Heart right ventricle (tissue), 16 donors: ENCODE data around the gene TST. TPM values are rescaled to one million over a fixed set of nuclear protein-coding genes. Genes with fewer than 3 reads are reported as not detected.

ENCODE experiments used
- ATAC-seq, 8 donors: fragments of 200-7000 bp; cut with Tn5 transposase; one replicate each; pipeline ENCODE4 v1.9.1; 2020; ENCODE audit warnings: mild to moderate bottlenecking in 8 of 8, moderate library complexity in 8 of 8, moderate number of reproducible peaks in 1 of 8
- DNase-seq, 2 donors: peaks; one replicate each; pipeline ENCODE4 v3.0.0-alpha.2; 2020
- H3K27ac ChIP-seq, 10 donors: fragments of 200-600 bp; sonication (generic) in 2 of 10; one replicate each; pipeline versions ENCODE4 v1.5.0 to v1.8.0; 2020 to 2022; ENCODE audit warnings: mild to moderate bottlenecking in 3 of 10
- H3K27me3 ChIP-seq, 7 donors: fragments of 200-600 bp; one replicate each; pipeline ENCODE4 v1.8.0; 2021 to 2022; ENCODE audit warnings: mild to moderate bottlenecking in 2 of 7
- H3K36me3 ChIP-seq, 9 donors: fragments of 200-600 bp; sonication (generic) in 1 of 9; one replicate each; pipeline versions ENCODE4 v1.5.0 to v1.8.0; 2020 to 2022; ENCODE audit warnings: mild to moderate bottlenecking in 2 of 9
- H3K4me1 ChIP-seq, 9 donors: fragments of 200-600 bp; sonication (generic) in 1 of 9; one replicate each; pipeline versions ENCODE4 v1.5.0 to v1.8.0; 2020 to 2022; ENCODE audit warnings: mild to moderate bottlenecking in 4 of 9
- H3K4me3 ChIP-seq, 10 donors: fragments of 200-600 bp; sonication (generic) in 2 of 10; one replicate each; pipeline versions ENCODE4 v1.5.0 to v1.8.0; 2020 to 2022; ENCODE audit warnings: mild to moderate bottlenecking in 7 of 10, moderate library complexity in 2 of 10
- H3K9me3 ChIP-seq, 11 donors: fragments of 200-600 bp in 10 of 11; sonication (generic) in 2 of 11; one replicate each; pipeline versions ENCODE4 v1.5.0 to v1.8.0; 2013 to 2022; ENCODE audit warnings: mild to moderate bottlenecking in 2 of 11, control low read depth in 1 of 11, moderate library complexity in 1 of 11
- CTCF ChIP-seq, 9 donors: fragments of 200-600 bp; sonication (generic) in 2 of 9; IDR thresholded peaks; one replicate each; pipeline versions ENCODE4 v1.5.0 to v1.8.0; 2021 to 2022; ENCODE audit warnings: antibody characterized with exemption in 9 of 9, mild to moderate bottlenecking in 5 of 9, moderate library complexity in 1 of 9
- WGBS, 2 donors: extraction: QIAGEN DNeasy Blood & Tissue Kit; methylation state at CpG; one replicate each; pipeline ENCODE4 v1.1.7; 2013; ENCODE audit warnings: inconsistent platforms in 1 of 2; 5-methylcytosine and 5-hydroxymethylcytosine counted together
- intact Hi-C, 10 donors: fragments of 100-400 bp; cut with DNase I; formaldehyde crosslinking; loops; one replicate each; pipeline versions ENCODE4 v1.11.1 to v1.14.2; 2022
- polyA plus RNA-seq, 2 donors: library from polyadenylated mRNA; stranded (reverse); fragments of 200-250 nt; gene quantifications; one replicate each; pipeline ENCODE4 v1.2.3, GENCODE V29; 2013
- total RNA-seq, 10 donors: library from RNA; stranded (reverse); fragmentation: NEBNext Ultra II Directional in 3 of 10; extraction: Animal tissue kit (Norgen Biotek cat#: 25700) in 3 of 10; gene quantifications; one replicate each; pipeline versions ENCODE4 v1.2.1 to v1.2.4, GENCODE V29; 2021 to 2023
- donor health status: Arrhythmogenic right ventricular cardiomyopathy.
- donor health status: ischemic (EF 13 %, LVEDD 7.1; RV severe dilation, severe dysfunction).
- donor health status: healthy with polysubstance abuse.
- donor health status: DM: no; HTN: yes; CAD: no.
- donor health status: DM: no; HTN: no; CAD: no.
- donor health status: ischemic (EF 25% LVEDD 6.9; RV normal size, moderate dysfunction).
- donor health status: ischemic (EF 25% LVEDD 5.7; RV mildly dilated, moderate dysfunction).
- donor health status: healthy.
- donor health status: DM: yes; HTN: yes; CAD: no.
- donor health status: Ischemic cardiomyopathy.
- donor health status: ischemic (EF 35%, LVEDD 5.7; RV mildly dilated, moderate dysfunction).
- donor health status: nonischemic (EF 11% LVEDD 7.7; RV severe dilation, severe dysfunction).
- donor health status: DM: yes; HTN: yes; CAD: no.
- donor health status: PGD.
- donor health status: ischemic (EF 29% LVEDD 5.4; RV normal size, mild dysfunction).
- donor health status: nonischemic (EF 23%, LVEDD 6.1; RV moderate dilation, normal function).

Gene TST
- total and polyA plus RNA-seq, 12 donors, result 34.1 to 87.4 (median 50.6) TPM

GRCh38 chr22:37021710-37022482 lies 2.6 kb upstream of the TST start:
- H3K9me3 ChIP-seq, result no peaks in the 10 kb centered on the region
- peaks cover 0 to 28% (median 8%) of the 10 kb centered on the region in 9 donors for H3K36me3 ChIP-seq
- peak; percentile 52 to 85 (median 66) for TF ChIP-seq CTCF (IDR thresholded peaks at IDR 0.05)
- no peak overlapping the region for H3K4me3 ChIP-seq
- intact Hi-C loops, result no loop called here
- no peaks in the 10 kb centered on the region for H3K27me3 ChIP-seq
- WGBS, 2 donors, result 70 to 75% methylated on average over 13 of the region's 13 CpGs
- no peak for DNase-seq
- peak overlapping the region in 6 of 10 donors; percentile 5 to 64 (median 15) for H3K27ac ChIP-seq
- peaks cover 20 to 74% (median 57%) of the 10 kb centered on the region in 9 donors for H3K4me1 ChIP-seq
- no peak for ATAC-seq

- H3K4me3 ChIP-seq, result peak overlapping the region in 1 of 10 donors; percentile 98
- peaks cover 20 to 71% (median 56%) of the 10 kb centered on the region in 9 donors for H3K4me1 ChIP-seq
- 94 to 98% methylated on average over 5 of the region's 5 CpGs for WGBS, 2 donors
- no peaks in the 10 kb centered on the region for H3K9me3 ChIP-seq
- ATAC-seq (no peak), DNase-seq (no peak)
- intact Hi-C loops, result no loop called here
- no peaks in the 10 kb centered on the region for H3K27me3 ChIP-seq
- no peak overlapping the region for H3K27ac ChIP-seq
- no peak for TF ChIP-seq CTCF (IDR thresholded peaks at IDR 0.05)
- peaks cover 0 to 26% (median 8%) of the 10 kb centered on the region in 9 donors for H3K36me3 ChIP-seq
These were observed 1.8 kb upstream of the TST start for GRCh38 chr22:37021041-37021440.

GRCh38 chr22:37020192-37020479 lies 889 bp upstream of the TST start:
- WGBS, 2 donors, result 0 to 2% methylated on average over 5 of the region's 5 CpGs
- no peaks in the 10 kb centered on the region for H3K27me3 ChIP-seq
- DNase-seq (no peak), ATAC-seq (peak; percentile 13 to 43 (median 22))
- H3K4me1 ChIP-seq, result peaks cover 20 to 71% (median 61%) of the 10 kb centered on the region in 9 donors
- intact Hi-C loops, result no loop called here
- peak overlapping the region; percentile 65 to 98 (median 89) for H3K4me3 ChIP-seq
- TF ChIP-seq CTCF (IDR thresholded peaks at IDR 0.05), result no peak
- H3K36me3 ChIP-seq, result peaks cover 0 to 18% (median 8%) of the 10 kb centered on the region in 9 donors
- H3K9me3 ChIP-seq, result no peaks in the 10 kb centered on the region
- H3K27ac ChIP-seq, result peak overlapping the region; percentile 82 to 98 (median 93)

GRCh38 chr22:37018815-37019308 lies 385 bp downstream of the TST start:
- Histone ChIP-seq H3K4me3 (peak overlapping the region; percentile 68 to 98 (median 89)), H3K27me3 (no peaks in the 10 kb centered on the region), H3K36me3 (peaks cover 0 to 8% (median 0%) of the 10 kb centered on the region in 9 donors), H3K27ac (peak overlapping the region; percentile 82 to 98 (median 93)), H3K9me3 (no peaks in the 10 kb centered on the region), H3K4me1 (peaks cover 20 to 79% (median 61%) of the 10 kb centered on the region in 9 donors)
- no peak for TF ChIP-seq CTCF (IDR thresholded peaks at IDR 0.05)
- intact Hi-C loops, result no loop called here
- ATAC-seq (peak; percentile 25 to 69 (median 48)), DNase-seq (peak; percentile 39 to 78)
- 1% methylated on average over 35 of the region's 35 CpGs for WGBS, 2 donors
